ENCODE results near the gene RBL2.

GRCh38 chr16:53478965-53479364, 44.7 kb downstream of the RBL2 start:
- TF ChIP-seq CTCF (IDR thresholded peaks at IDR 0.05; ENCODE audit: poor library complexity, severe bottlenecking) = no peak
- no peak for TF ChIP-seq EZH2 (IDR thresholded peaks at IDR 0.05; ENCODE audit: borderline replicate concordance, insufficient read depth, low read length, poor library complexity, severe bottlenecking)
- TF ChIP-seq RAD21 (conservative IDR thresholded peaks at IDR 0.05) = no peak
- no peak for TF ChIP-seq SMC3 (conservative IDR thresholded peaks at IDR 0.05; ENCODE audit: poor library complexity)
- TF ChIP-seq EP300 (conservative IDR thresholded peaks at IDR 0.05; ENCODE audit: poor library complexity, severe bottlenecking) = no peak
- TF ChIP-seq POLR2AphosphoS5 (IDR thresholded peaks at IDR 0.05) = no peak
- TF ChIP-seq TAF1 (IDR thresholded peaks at IDR 0.05; ENCODE audit: low read depth) = no peak

Measured in neural cell (in vitro differentiated cells).